CD4-positive, alpha-beta T cell treated with Interleukin-4 for 1 hour (primary cell): ENCODE data around the gene LRRC27.
A peak's percentile ranks its signal among the peaks of the same experiment; 100 is the strongest.

Source experiments
- DNase-seq, 2 donors: peaks; one replicate each; pipeline ENCODE4 v3.0.0-alpha.2; 2020 to 2022

LRRC27 gene

GRCh38 chr10:132331601-132332432 is at the start of gene LRRC27:
Gene LRRC27 (plus strand): TSS chr10:132332193. CDS start chr10:132333525, 1,332 bp downstream.
- peak; percentile 99 for DNase-seq

GRCh38 chr10:132282667-132283603 is 49.1 kb upstream of the LRRC27 start:
- no peak for DNase-seq

GRCh38 chr10:132283604-132284382 is 48.2 kb upstream of the LRRC27 start:
- DNase-seq, result no peak

GRCh38 chr10:132289439-132289838 is 42.6 kb upstream of the LRRC27 start:
- no peak for DNase-seq

- DNase-seq, result no peak
Measured at GRCh38 chr10:132290631-132291030, 41.4 kb upstream of the LRRC27 start.

- DNase-seq, result no peak
Measured at GRCh38 chr10:132291826-132292225, 40.2 kb upstream of the LRRC27 start.

- no peak for DNase-seq
Measured at GRCh38 chr10:132292287-132293200, 39.4 kb upstream of the LRRC27 start.

GRCh38 chr10:132293201-132293812 is 38.7 kb upstream of the LRRC27 start:
- no peak for DNase-seq

- no peak for DNase-seq
Measured at GRCh38 chr10:132293813-132294520, 38.0 kb upstream of the LRRC27 start.

- no peak for DNase-seq
Measured at GRCh38 chr10:132294561-132295318, 37.3 kb upstream of the LRRC27 start.

- DNase-seq, result peak in 1 of 2 donors; percentile 9
Measured at GRCh38 chr10:132295481-132295880, 36.5 kb upstream of the LRRC27 start.

- DNase-seq, result peak in 1 of 2 donors; percentile 5
Measured at GRCh38 chr10:132296666-132297443, 35.1 kb upstream of the LRRC27 start.

- DNase-seq, result no peak
Measured at GRCh38 chr10:132297526-132297925, 34.5 kb upstream of the LRRC27 start.

- DNase-seq, result no peak
Measured at GRCh38 chr10:132298038-132298881, 33.7 kb upstream of the LRRC27 start.

- DNase-seq, result no peak
Measured at GRCh38 chr10:132299371-132300336, 32.3 kb upstream of the LRRC27 start.

GRCh38 chr10:132300582-132300981 is 31.4 kb upstream of the LRRC27 start:
- DNase-seq, result no peak
